ENCODE measurements around the gene CNGA4.

DNA sequence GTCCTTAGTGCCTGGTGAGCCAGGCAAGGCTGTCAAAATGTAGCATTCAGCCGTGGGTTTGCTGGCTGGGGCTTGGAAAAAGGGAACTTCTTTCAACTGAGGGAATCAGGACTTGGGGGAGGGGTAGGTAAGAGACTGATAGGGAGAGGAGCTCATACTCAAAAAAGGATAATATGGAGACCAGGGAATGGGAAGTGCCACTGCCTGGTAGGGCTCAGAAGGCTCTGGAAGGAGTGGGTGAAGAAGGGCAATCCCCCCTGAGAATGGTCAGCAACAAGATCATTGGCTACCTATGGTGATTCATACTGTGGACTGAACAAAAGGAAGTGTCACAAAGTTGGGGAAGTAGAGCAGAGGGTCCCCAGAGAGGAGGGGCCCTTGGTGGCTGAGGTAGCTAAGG lies 1.9 kb downstream of the CNGA4 start:
- TF ChIP-seq, protein P1, sequence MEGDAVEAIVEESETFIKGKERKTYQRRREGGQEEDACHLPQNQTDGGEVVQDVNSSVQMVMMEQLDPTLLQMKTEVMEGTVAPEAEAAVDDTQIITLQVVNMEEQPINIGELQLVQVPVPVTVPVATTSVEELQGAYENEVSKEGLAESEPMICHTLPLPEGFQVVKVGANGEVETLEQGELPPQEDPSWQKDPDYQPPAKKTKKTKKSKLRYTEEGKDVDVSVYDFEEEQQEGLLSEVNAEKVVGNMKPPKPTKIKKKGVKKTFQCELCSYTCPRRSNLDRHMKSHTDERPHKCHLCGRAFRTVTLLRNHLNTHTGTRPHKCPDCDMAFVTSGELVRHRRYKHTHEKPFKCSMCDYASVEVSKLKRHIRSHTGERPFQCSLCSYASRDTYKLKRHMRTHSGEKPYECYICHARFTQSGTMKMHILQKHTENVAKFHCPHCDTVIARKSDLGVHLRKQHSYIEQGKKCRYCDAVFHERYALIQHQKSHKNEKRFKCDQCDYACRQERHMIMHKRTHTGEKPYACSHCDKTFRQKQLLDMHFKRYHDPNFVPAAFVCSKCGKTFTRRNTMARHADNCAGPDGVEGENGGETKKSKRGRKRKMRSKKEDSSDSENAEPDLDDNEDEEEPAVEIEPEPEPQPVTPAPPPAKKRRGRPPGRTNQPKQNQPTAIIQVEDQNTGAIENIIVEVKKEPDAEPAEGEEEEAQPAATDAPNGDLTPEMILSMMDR (IDR thresholded peaks at IDR 0.05) = no peak
- no peak for TF ChIP-seq EZH2phosphoT487 (IDR thresholded peaks at IDR 0.05)

Data from neural progenitor cell (in vitro differentiated cells).